HAP-1 (cell line): ENCODE results near the gene PSTPIP1.

Experiments
- DNase-seq, 2 experiments: peaks; one replicate each; pipeline ENCODE4 v3.0.0-alpha.2; 2016 to 2020; ENCODE audit warnings: low spot score in 2 of 2
- H3K27me3 ChIP-seq: fragments of 250-450 bp; sonication (Bioruptor Pico); 2 replicates; pipeline ENCODE4 v1.5.1; 2020; ENCODE audit warnings: low read depth, mild to moderate bottlenecking, moderate library complexity
- H3K36me3 ChIP-seq: fragments of 250-450 bp; sonication (Bioruptor Pico); replicated peaks from 2 replicates; pipeline ENCODE4 v1.5.1; 2020; ENCODE audit warnings: mild to moderate bottlenecking
- H3K4me1 ChIP-seq: fragments of 250-450 bp; sonication (Bioruptor Pico); 2 replicates; pipeline ENCODE4 v1.5.1; 2020; ENCODE audit warnings: mild to moderate bottlenecking
- H3K4me3 ChIP-seq: fragments of 250-450 bp; sonication (Bioruptor Pico); 2 replicates; pipeline ENCODE4 v1.5.1; 2020; ENCODE audit warnings: mild to moderate bottlenecking, moderate library complexity
- H3K9me3 ChIP-seq: fragments of 250-450 bp; sonication (Bioruptor Pico); 2 replicates; pipeline ENCODE4 v1.5.1; 2020; ENCODE audit warnings: mild to moderate bottlenecking, moderate library complexity
- in situ Hi-C: fragments of 300-500 bp; cut with MboI; formaldehyde crosslinking; loops from 3 replicates; pipeline ENCODE4 v1.14.3; 2020; ENCODE audit warnings: low sequenced_read_pairs, inconsistent platforms, mixed read lengths

The PSTPIP1 gene

GRCh38 chr15:77014132-77015081, 19.5 kb downstream of the PSTPIP1 start:
- Histone ChIP-seq H3K4me3 (no peak overlapping the region), H3K36me3 (no peaks in the 10 kb centered on the region), H3K27me3 (no peaks in the 10 kb centered on the region), H3K9me3 (no peaks in the 10 kb centered on the region), H3K4me1 (no peaks in the 10 kb centered on the region)
- in situ Hi-C loops: no loop called here
- DNase-seq: no peak

GRCh38 chr15:77015646-77016320, 20.9 kb downstream of the PSTPIP1 start:
- peak in 1 of 2 experiments; percentile 29 for DNase-seq

GRCh38 chr15:77016321-77016695, 21.4 kb downstream of the PSTPIP1 start:
- H3K4me3 ChIP-seq: no peak overlapping the region
- no peaks in the 10 kb centered on the region for H3K4me1 ChIP-seq
- H3K36me3 ChIP-seq: no peaks in the 10 kb centered on the region
- no peaks in the 10 kb centered on the region for H3K27me3 ChIP-seq
- in situ Hi-C loops: no loop called here
- DNase-seq: peak in 1 of 2 experiments; percentile 7
- no peaks in the 10 kb centered on the region for H3K9me3 ChIP-seq

More at GRCh38 chr15:77015646-77016320, 20.9 kb downstream of the PSTPIP1 start:
- Histone ChIP-seq H3K4me3 (no peak overlapping the region), H3K4me1 (no peaks in the 10 kb centered on the region), H3K27me3 (no peaks in the 10 kb centered on the region), H3K9me3 (no peaks in the 10 kb centered on the region), H3K36me3 (no peaks in the 10 kb centered on the region)
- in situ Hi-C loops: no loop called here

GRCh38 chr15:77017091-77017660, 22.2 kb downstream of the PSTPIP1 start:
- in situ Hi-C loops: no loop called here
- Histone ChIP-seq H3K36me3 (no peaks in the 10 kb centered on the region), H3K9me3 (no peaks in the 10 kb centered on the region), H3K4me3 (no peak overlapping the region), H3K27me3 (no peaks in the 10 kb centered on the region), H3K4me1 (no peaks in the 10 kb centered on the region)
- DNase-seq: peak in 1 of 2 experiments; percentile 9

GRCh38 chr15:77017761-77018720, 23.1 kb downstream of the PSTPIP1 start:
- H3K36me3 ChIP-seq: no peaks in the 10 kb centered on the region
- no peaks in the 10 kb centered on the region for H3K9me3 ChIP-seq
- H3K27me3 ChIP-seq: no peaks in the 10 kb centered on the region
- DNase-seq: peak in 1 of 2 experiments; percentile 9
- H3K4me1 ChIP-seq: no peaks in the 10 kb centered on the region
- no peak overlapping the region for H3K4me3 ChIP-seq
- in situ Hi-C loops: no loop called here

GRCh38 chr15:77018796-77019505, 24.0 kb downstream of the PSTPIP1 start:
- H3K9me3 ChIP-seq: no peaks in the 10 kb centered on the region
- H3K27me3 ChIP-seq: no peaks in the 10 kb centered on the region
- in situ Hi-C loops: no loop called here
- H3K36me3 ChIP-seq: no peaks in the 10 kb centered on the region
- peak in 1 of 2 experiments; percentile 10 for DNase-seq
- no peak overlapping the region for H3K4me3 ChIP-seq
- H3K4me1 ChIP-seq: no peaks in the 10 kb centered on the region

- Histone ChIP-seq H3K4me1 (no peaks in the 10 kb centered on the region), H3K36me3 (no peaks in the 10 kb centered on the region), H3K27me3 (no peaks in the 10 kb centered on the region), H3K4me3 (no peak overlapping the region), H3K9me3 (no peaks in the 10 kb centered on the region)
- in situ Hi-C loops: loop anchor here (10.0 kb wide), 1 partner anchor 525 kb away; no protein-coding TSS in a partner anchor
- peak in 1 of 2 experiments; percentile 55 for DNase-seq
Measured at GRCh38 chr15:77019521-77020331, 24.8 kb downstream of the PSTPIP1 start.

- peak in 1 of 2 experiments; percentile 10 for DNase-seq
- no peaks in the 10 kb centered on the region for H3K36me3 ChIP-seq
- no peaks in the 10 kb centered on the region for H3K9me3 ChIP-seq
- no peaks in the 10 kb centered on the region for H3K27me3 ChIP-seq
- no peak overlapping the region for H3K4me3 ChIP-seq
- in situ Hi-C loops: loop anchor here (10.0 kb wide), 1 partner anchor 524 kb away; no protein-coding TSS in a partner anchor
- H3K4me1 ChIP-seq: no peaks in the 10 kb centered on the region
Measured at GRCh38 chr15:77020348-77021087, 25.6 kb downstream of the PSTPIP1 start.

- H3K9me3 ChIP-seq: no peaks in the 10 kb centered on the region; the same call in 1 of the 2 replicates
- in situ Hi-C loops: loop anchor here (10.0 kb wide), 1 partner anchor 524 kb away; no protein-coding TSS in a partner anchor
- H3K27me3 ChIP-seq: no peaks in the 10 kb centered on the region
- DNase-seq: peak in 1 of 2 experiments; percentile 14
- H3K36me3 ChIP-seq: no peaks in the 10 kb centered on the region
- no peaks in the 10 kb centered on the region for H3K4me1 ChIP-seq
- no peak overlapping the region for H3K4me3 ChIP-seq
Measured at GRCh38 chr15:77021088-77021481, 26.2 kb downstream of the PSTPIP1 start.

GRCh38 chr15:77021803-77022381, 27.0 kb downstream of the PSTPIP1 start:
- no peaks in the 10 kb centered on the region for H3K36me3 ChIP-seq
- DNase-seq: peak in 1 of 2 experiments; percentile 13
- H3K4me3 ChIP-seq: no peak overlapping the region
- in situ Hi-C loops: loop anchor here (10.0 kb wide), 1 partner anchor 523 kb away; no protein-coding TSS in a partner anchor
- no peaks in the 10 kb centered on the region; the same call in 1 of the 2 replicates for H3K9me3 ChIP-seq
- no peaks in the 10 kb centered on the region for H3K27me3 ChIP-seq
- no peaks in the 10 kb centered on the region for H3K4me1 ChIP-seq
